K562 (cell line): ENCODE results near the gene AARS1. TPM values are rescaled to one million over a fixed set of nuclear protein-coding genes. Genes with fewer than 3 reads are reported as not detected.
A peak's percentile ranks its signal among the peaks of the same experiment; 100 is the strongest.

ENCODE experiments used
- CBFA2T3 ChIP-seq: fragments of 450-650 bp; IDR thresholded peaks from 2 replicates; pipeline ENCODE4 v1.6.1; 2017
- CHAMP1 ChIP-seq: fragments of 450-650 bp; IDR thresholded peaks from 2 replicates; pipeline ENCODE4 v1.6.1; 2016; ENCODE audit warnings: mild to moderate bottlenecking
- CREB1 ChIP-seq, 2 experiments: sonication (generic) in 1 of 2; formaldehyde crosslinking in 1 of 2; IDR thresholded peaks; 2 replicates each; pipeline versions ENCODE4 v1.6.1 to v1.8.0; 2012 to 2022; ENCODE audit warnings: inconsistent platforms in 1 of 2, mild to moderate bottlenecking in 1 of 2, missing genetic modification reagents in 1 of 2, moderate library complexity in 1 of 2
- EP300 ChIP-seq: IDR thresholded peaks from 2 replicates; pipeline ENCODE4 v1.6.1; 2012; ENCODE audit warnings: low read length, improper control_type of control experiment
- GABPA ChIP-seq: fragments of 200-800 bp; sonication (Bioruptor generic); conservative IDR thresholded peaks from 2 replicates; pipeline ENCODE4 v1.6.1; 2016; ENCODE audit warnings: low read depth, missing genetic modification characterization, missing compliant biosample characterization
- HCFC1 ChIP-seq: IDR thresholded peaks from 2 replicates; pipeline ENCODE4 v1.6.1; 2012; ENCODE audit warnings: low read depth, low read length, improper control_type of control experiment
- ILF3 ChIP-seq: fragments of 450-650 bp; IDR thresholded peaks from 2 replicates; pipeline ENCODE4 v1.6.1; 2018; ENCODE audit warnings: antibody characterized with exemption, mild to moderate bottlenecking, moderate library complexity, borderline replicate concordance
- IRF9 ChIP-seq: fragments of 450-650 bp; IDR thresholded peaks from 2 replicates; pipeline ENCODE4 v1.6.1; 2016; ENCODE audit warnings: missing biosample characterization, missing genetic modification characterization
- KDM2B ChIP-seq: fragments of 250-450 bp; sonication (Bioruptor Pico); IDR thresholded peaks from 2 replicates; pipeline ENCODE4 v1.8.0; 2021; ENCODE audit warnings: mild to moderate bottlenecking, moderate library complexity
- PHF8 ChIP-seq: fragments of 200-600 bp; sonication (generic); IDR thresholded peaks from 2 replicates; pipeline ENCODE4 v1.6.1; 2012; ENCODE audit warnings: mixed run types, mild to moderate bottlenecking, inconsistent platforms, low read length, moderate library complexity, borderline replicate concordance
- POLR3G ChIP-seq: IDR thresholded peaks from 2 replicates; pipeline ENCODE4 v1.6.1; 2011; ENCODE audit not compliant: insufficient read length, insufficient replicate concordance; ENCODE audit errors: extremely low read depth
- TCF15 ChIP-seq: fragments of 250-450 bp; sonication (Bioruptor Pico); IDR thresholded peaks from 2 replicates; pipeline ENCODE4 v1.8.0; 2022; ENCODE audit warnings: moderate library complexity, mild to moderate bottlenecking, inconsistent platforms
- TGIF2 ChIP-seq: sonication (generic); formaldehyde crosslinking; IDR thresholded peaks from 2 replicates; pipeline ENCODE4 v1.8.1; 2022; ENCODE audit warnings: mild to moderate bottlenecking, missing genetic modification reagents, moderate library complexity
- THAP12 ChIP-seq: fragments of 250-450 bp; sonication (Bioruptor Pico); IDR thresholded peaks from 2 replicates; pipeline ENCODE4 v1.9.0; 2021; ENCODE audit warnings: mild to moderate bottlenecking, inconsistent platforms
- U2AF2 ChIP-seq: fragments of 200-400 bp; formaldehyde crosslinking; optimal IDR thresholded peaks from 2 replicates; pipeline ENCODE3; 2017; ENCODE audit warnings: low read depth, mild to moderate bottlenecking, low read length
- XRCC3 ChIP-seq: fragments of 450-650 bp; IDR thresholded peaks from 2 replicates; pipeline ENCODE4 v1.6.1; 2017; ENCODE audit warnings: mild to moderate bottlenecking, moderate library complexity
- ZNF197 ChIP-seq: fragments of 200-800 bp; sonication (Bioruptor generic); IDR thresholded peaks from 2 replicates; pipeline ENCODE4 v1.6.1; 2016; ENCODE audit warnings: low read depth, missing genetic modification characterization, missing compliant biosample characterization
- ZNF354B ChIP-seq: fragments of 250-450 bp; sonication (Bioruptor Pico); IDR thresholded peaks from 2 replicates; pipeline ENCODE4 v1.4.0; 2020
- ZNF398 ChIP-seq: fragments of 250-450 bp; sonication (Bioruptor Pico); IDR thresholded peaks from 2 replicates; pipeline ENCODE4 v1.8.0; 2021; ENCODE audit warnings: moderate library complexity, mild to moderate bottlenecking, inconsistent platforms
- polyA plus RNA-seq, 8 experiments: library from polyadenylated mRNA; depleted of rRNA in 4 of 8; stranded (reverse) in 5 of 8; unstranded in 3 of 8; fragments of >200 nt; fragmentation: Nextera tagmentation in 2 of 8; fragmentation: Illumina TruSeq in 1 of 8; extraction: Ambion mirVana in 2 of 8; extraction: Trizol in 1 of 8; gene quantifications; 2 replicates each; pipeline versions ENCODE4 v1.2.1 to v1.2.3, GENCODE V29; 2011 to 2014; ENCODE audit warnings: inconsistent platforms in 1 of 8, missing spikeins in 1 of 8
- total RNA-seq, 7 experiments: library from RNA; depleted of rRNA in 6 of 7; stranded (reverse); fragments of >200 nt in 6 of 7; fragmentation: Illumina TruSeq in 2 of 7; extraction: Trizol in 2 of 7; gene quantifications; 2 replicates each; pipeline versions ENCODE4 v1.2.1 to v1.2.3, GENCODE V29; 2011 to 2021; ENCODE audit warnings: low replicate concordance in 1 of 7

The AARS1 gene
- total and polyA plus RNA-seq, 9 of the 15 experiments (the other 6 are each of a cell fraction or from before 2014, with no cell fraction given): 50.1 to 235 (median 174) TPM

- TF ChIP-seq CHAMP1 (peak; percentile 81), HCFC1 (peak; percentile 78), EP300 (no peak), U2AF2 (no peak), ZNF354B (CRISPR knock-in tag) (no peak), POLR3G (no peak), IRF9 (tag) (no peak), ZNF398 (CRISPR knock-in tag) (no peak), TGIF2 (CRISPR knock-in tag) (no peak), THAP12 (CRISPR knock-in tag) (peak; percentile 97), ILF3 (peak; percentile 96), GABPA (peak; percentile 90), ZNF197 (CRISPR knock-in tag) (no peak), PHF8 (peak; percentile 76; the same call in 1 of the 2 replicates), CREB1 (IDR thresholded peaks at IDR 0.05) (peak; percentile 70), CREB1 (CRISPR knock-in tag; IDR thresholded peaks at IDR 0.05) (peak; percentile 69), KDM2B (CRISPR knock-in tag) (peak; percentile 93), CBFA2T3 (no peak), TCF15 (CRISPR knock-in tag) (no peak), XRCC3 (no peak)
Measured at GRCh38 chr16:70251629-70252354, 37.5 kb downstream of the AARS1 start, which contains the start of gene EXOSC6 (continued).
